H1 (cell line): ENCODE measurements around the gene DDI2.

Source experiments
- BRCA1 ChIP-seq: IDR thresholded peaks from 2 replicates; pipeline ENCODE4 v1.6.1; 2012; ENCODE audit warnings: low read depth, low read length, improper control_type of control experiment
- CTCF ChIP-seq, 3 experiments: IDR thresholded peaks; 1 replicate in 2 of 3; 2 replicates in 1 of 3; pipeline versions ENCODE4 v1.5.1 to v1.6.1; 2011; ENCODE audit warnings: low read length in 3 of 3, mild to moderate bottlenecking in 3 of 3, inconsistent platforms in 2 of 3, low read depth in 1 of 3, moderate library complexity in 1 of 3; ENCODE audit not compliant: insufficient read depth in 1 of 3; ENCODE audit errors: control extremely low read depth in 1 of 3
- EZH2 ChIP-seq: fragments of 200-600 bp; sonication (generic); IDR thresholded peaks from 2 replicates; pipeline ENCODE4 v1.7.1; 2012; ENCODE audit warnings: low read depth, mild to moderate bottlenecking, moderate library complexity, low read length, inconsistent platforms; ENCODE audit not compliant: severe bottlenecking
- GABPA ChIP-seq: IDR thresholded peaks from 2 replicates; pipeline ENCODE4 v1.6.1; 2011; ENCODE audit warnings: mild to moderate bottlenecking, low read length, moderate library complexity, borderline replicate concordance; ENCODE audit not compliant: insufficient read depth
- JUN ChIP-seq: IDR thresholded peaks from 2 replicates; pipeline ENCODE4 v1.6.1; 2011; ENCODE audit warnings: low read depth, mild to moderate bottlenecking, improper control_type of control experiment, low read length
- JUND ChIP-seq: IDR thresholded peaks from 2 replicates; pipeline ENCODE4 v1.6.1; 2011; ENCODE audit warnings: mild to moderate bottlenecking, improper control_type of control experiment, low read length
- NRF1 ChIP-seq: IDR thresholded peaks from 2 replicates; pipeline ENCODE4 v1.6.1; 2011; ENCODE audit warnings: mild to moderate bottlenecking, low read depth, low read length, improper control_type of control experiment
- POLR2A ChIP-seq, 2 experiments: IDR thresholded peaks; 1 replicate in 1 of 2; 2 replicates in 1 of 2; pipeline ENCODE4 v1.6.1; 2011; ENCODE audit warnings: low read depth in 2 of 2, low read length in 2 of 2, mild to moderate bottlenecking in 2 of 2; ENCODE audit errors: control extremely low read depth in 1 of 2
- RFX5 ChIP-seq: IDR thresholded peaks from 2 replicates; pipeline ENCODE4 v1.6.1; 2011; ENCODE audit warnings: low read depth, low read length, improper control_type of control experiment, borderline replicate concordance
- TAF1 ChIP-seq: IDR thresholded peaks from 2 replicates; pipeline ENCODE4 v1.6.1; 2011; ENCODE audit warnings: mild to moderate bottlenecking, low read depth, low read length
- YY1 ChIP-seq: IDR thresholded peaks from 2 replicates; pipeline ENCODE4 v1.6.1; 2011; ENCODE audit warnings: low read depth, mild to moderate bottlenecking, low read length

- TF ChIP-seq RFX5 (no peak), NRF1 (no peak), CTCF (IDR thresholded peaks at IDR 0.05; ENCODE audit: control extremely low read depth in 1 of 3, insufficient read depth in 1 of 3, low read depth in 1 of 3, low read length in 3 of 3) (no peak), EZH2 (no peak), JUN (no peak), JUND (no peak), POLR2A (IDR thresholded peaks at IDR 0.05; ENCODE audit: control extremely low read depth in 1 of 2, low read depth in 2 of 2, low read length in 2 of 2) (no peak), TAF1 (no peak), BRCA1 (no peak), YY1 (no peak), GABPA (no peak)
Measured at GRCh38 chr1:15577691-15578090, 39.6 kb upstream of the DDI2 start.
